GM21619 (cell line): ENCODE data around the gene TBC1D5.

Experiments used
- ATAC-seq: cut with Tn5 transposase; IDR thresholded peaks from one replicate; pipeline ENCODE4 v1.9.1; 2021; ENCODE audit not compliant: unreplicated experiment

Gene TBC1D5

DNA sequence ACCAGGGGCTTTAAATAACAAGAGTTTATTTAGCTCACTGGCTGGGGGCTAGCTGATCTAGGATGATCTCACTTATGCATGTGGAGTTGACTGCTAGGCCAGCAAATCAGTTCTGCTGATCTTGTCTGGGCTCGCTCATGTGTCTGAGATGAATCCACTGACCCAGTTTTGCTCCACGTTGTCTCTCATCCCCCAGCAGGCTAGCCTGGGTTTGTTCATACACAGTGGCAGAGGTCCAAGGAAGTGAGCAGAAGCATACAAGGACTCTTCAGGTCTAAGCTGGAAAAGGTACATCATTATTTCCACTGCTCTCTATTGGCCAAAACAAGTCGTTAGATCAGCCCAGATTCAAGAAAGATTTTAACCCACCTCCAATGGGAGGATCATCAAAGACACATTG, 619.7 kb downstream of the TBC1D5 start:
- no peak for ATAC-seq

- ATAC-seq, result no peak
Measured at GRCh38 chr3:17121336-17121735, 621.1 kb downstream of the TBC1D5 start.

- no peak for ATAC-seq
Measured at GRCh38 chr3:17120115-17120514, 622.3 kb downstream of the TBC1D5 start.

- ATAC-seq, result no peak
Measured at GRCh38 chr3:17119201-17120072, 623.0 kb downstream of the TBC1D5 start.

- no peak for ATAC-seq
Measured at GRCh38 chr3:17118771-17119170, 623.7 kb downstream of the TBC1D5 start.

GRCh38 chr3:17116007-17116600, 626.3 kb downstream of the TBC1D5 start:
- no peak for ATAC-seq

- no peak for ATAC-seq
Measured at GRCh38 chr3:17115186-17115585, 627.2 kb downstream of the TBC1D5 start.

GRCh38 chr3:17111586-17111985, 630.8 kb downstream of the TBC1D5 start:
- ATAC-seq, result no peak

GRCh38 chr3:17110660-17111396, 631.6 kb downstream of the TBC1D5 start:
- ATAC-seq, result no peak
